ENCODE data around the gene FAM83E.

FAM83E gene

GRCh38 chr19:48573163-48573505 lies 41.7 kb downstream of the FAM83E start:
- no peak overlapping the region for H3K4me3 ChIP-seq (ENCODE audit: control insufficient read depth, low read depth, low read length)
- no peak for DNase-seq (ENCODE audit: low read depth)
- no peak for TF ChIP-seq CTCF (IDR thresholded peaks at IDR 0.05; ENCODE audit: control insufficient read depth, insufficient read depth, low read depth, low read length, missing control alignments)

- DNase-seq (ENCODE audit: low read depth): no peak
- H3K4me3 ChIP-seq (ENCODE audit: control insufficient read depth, low read depth, low read length): no peak overlapping the region
- TF ChIP-seq CTCF (IDR thresholded peaks at IDR 0.05; ENCODE audit: control insufficient read depth, insufficient read depth, low read depth, low read length, missing control alignments): no peak
Measured at GRCh38 chr19:48571378-48572162, 43.3 kb downstream of the FAM83E start.

GRCh38 chr19:48569814-48570213 lies 45.1 kb downstream of the FAM83E start:
- H3K4me3 ChIP-seq (ENCODE audit: control insufficient read depth, low read depth, low read length): no peak overlapping the region
- no peak for TF ChIP-seq CTCF (IDR thresholded peaks at IDR 0.05; ENCODE audit: control insufficient read depth, insufficient read depth, low read depth, low read length, missing control alignments)

GRCh38 chr19:48568345-48568886 lies 46.5 kb downstream of the FAM83E start:
- H3K4me3 ChIP-seq (ENCODE audit: control insufficient read depth, low read depth, low read length): peak overlapping the region; percentile 13
- no peak for DNase-seq (ENCODE audit: low read depth)
- TF ChIP-seq CTCF (IDR thresholded peaks at IDR 0.05; ENCODE audit: control insufficient read depth, insufficient read depth, low read depth, low read length, missing control alignments): no peak

More at GRCh38 chr19:48569814-48570213, 45.1 kb downstream of the FAM83E start:
- no peak for DNase-seq (ENCODE audit: low read depth)

GRCh38 chr19:48565090-48565489 lies 49.8 kb downstream of the FAM83E start:
- no peak overlapping the region for H3K4me3 ChIP-seq (ENCODE audit: control insufficient read depth, low read depth, low read length)
- TF ChIP-seq CTCF (IDR thresholded peaks at IDR 0.05; ENCODE audit: control insufficient read depth, insufficient read depth, low read depth, low read length, missing control alignments): no peak
- DNase-seq (ENCODE audit: low read depth): no peak
